GM21390 (cell line): Measurements from ENCODE around the gene GRB14.
"Not testable (repeated sequence)": the region's sequence is repeated elsewhere in the genome, so short reads cannot be mapped to it uniquely, and the experiment has no call there.

ENCODE experiments used
- ATAC-seq: cut with Tn5 transposase; IDR thresholded peaks from one replicate; pipeline ENCODE4 v1.9.1; 2021; ENCODE audit not compliant: unreplicated experiment

The GRB14 gene

GRCh38 chr2:164560181-164560792 lies 61.0 kb downstream of the GRB14 start:
- no peak for ATAC-seq

GRCh38 chr2:164558450-164558849 lies 62.8 kb downstream of the GRB14 start:
- ATAC-seq: no peak

- ATAC-seq: no peak
Measured at GRCh38 chr2:164554487-164554886, 66.8 kb downstream of the GRB14 start.

DNA sequence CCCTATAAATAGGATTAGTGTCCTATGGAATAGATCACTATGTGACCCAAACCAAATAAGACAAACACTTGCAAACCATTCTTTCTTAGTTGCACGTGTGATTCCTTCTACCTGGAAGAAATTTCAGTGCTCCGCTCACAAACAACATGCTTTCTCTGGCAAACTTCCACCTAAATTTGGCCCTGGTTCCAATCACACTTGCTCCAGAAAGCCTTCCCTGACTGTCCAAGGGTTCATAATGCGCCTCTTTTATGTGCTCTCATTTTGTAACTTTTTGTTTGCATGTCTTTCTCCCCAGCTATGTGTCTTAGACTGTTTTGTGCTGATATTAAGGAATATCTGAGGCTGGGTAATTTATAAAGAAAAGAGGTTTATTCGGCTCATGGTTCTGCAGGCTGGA lies 69.8 kb downstream of the GRB14 start:
- ATAC-seq: no peak

DNA sequence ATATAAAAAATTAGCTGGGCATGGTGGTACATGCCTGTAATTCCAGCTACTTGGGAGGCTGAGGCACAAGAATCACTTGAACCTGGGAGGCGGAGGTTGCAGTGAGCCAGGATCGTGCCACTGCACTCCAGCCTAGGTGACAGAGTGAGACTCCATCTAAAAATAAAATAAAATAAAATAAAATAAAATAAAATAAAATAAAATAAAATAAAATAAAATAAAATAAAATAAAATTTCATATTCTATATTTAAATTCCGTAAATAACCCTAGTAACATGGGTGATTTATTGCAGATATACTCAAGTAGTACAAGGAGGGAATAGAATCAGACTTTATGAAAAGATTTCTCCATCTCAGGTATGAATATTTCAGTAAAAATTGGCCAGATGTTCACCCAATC lies 71.6 kb downstream of the GRB14 start:
- ATAC-seq: not testable (repeated sequence)

GRCh38 chr2:164545484-164545883 lies 75.8 kb downstream of the GRB14 start:
- ATAC-seq: no peak

- ATAC-seq: no peak
Measured at GRCh38 chr2:164542581-164543021, 78.7 kb downstream of the GRB14 start.

DNA sequence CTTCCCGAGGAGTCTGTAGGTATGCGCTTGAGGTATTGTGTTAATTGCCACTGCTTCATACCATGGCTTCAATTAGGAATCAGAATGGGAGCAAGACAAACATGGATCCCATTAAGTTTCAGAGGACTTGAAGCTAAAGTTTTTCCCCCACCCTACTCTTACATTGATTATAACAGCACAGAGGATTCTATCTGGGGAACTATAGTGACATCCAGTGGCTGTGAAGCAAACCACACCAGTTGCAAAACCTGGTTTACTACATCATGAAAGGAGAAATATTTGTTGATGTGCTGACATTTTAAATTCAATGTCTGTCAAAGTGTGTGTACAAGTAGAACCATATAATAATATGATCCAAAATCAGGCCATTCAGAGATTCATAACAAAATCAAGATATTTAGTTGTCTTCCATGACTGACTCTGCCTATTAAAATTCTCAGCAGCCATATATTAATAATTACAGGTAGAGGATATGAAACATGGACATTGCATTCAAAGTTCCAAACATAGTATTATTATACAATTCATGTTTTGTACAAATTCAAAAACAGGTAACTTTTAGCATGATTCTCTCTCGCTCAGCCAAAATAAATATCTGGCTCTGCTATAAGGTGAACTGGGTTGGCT lies 82.9 kb downstream of the GRB14 start:
- ATAC-seq: peak; percentile 68

GRCh38 chr2:164535280-164536025 lies 85.8 kb downstream of the GRB14 start:
- no peak for ATAC-seq

GRCh38 chr2:164530464-164530863 lies 90.8 kb downstream of the GRB14 start:
- ATAC-seq: no peak

- no peak for ATAC-seq
Measured at GRCh38 chr2:164523726-164524125, 97.6 kb downstream of the GRB14 start.

- no peak for ATAC-seq
Measured at GRCh38 chr2:164523009-164523408, 98.3 kb downstream of the GRB14 start.

GRCh38 chr2:164522561-164522981 lies 98.7 kb downstream of the GRB14 start:
- no peak for ATAC-seq

DNA sequence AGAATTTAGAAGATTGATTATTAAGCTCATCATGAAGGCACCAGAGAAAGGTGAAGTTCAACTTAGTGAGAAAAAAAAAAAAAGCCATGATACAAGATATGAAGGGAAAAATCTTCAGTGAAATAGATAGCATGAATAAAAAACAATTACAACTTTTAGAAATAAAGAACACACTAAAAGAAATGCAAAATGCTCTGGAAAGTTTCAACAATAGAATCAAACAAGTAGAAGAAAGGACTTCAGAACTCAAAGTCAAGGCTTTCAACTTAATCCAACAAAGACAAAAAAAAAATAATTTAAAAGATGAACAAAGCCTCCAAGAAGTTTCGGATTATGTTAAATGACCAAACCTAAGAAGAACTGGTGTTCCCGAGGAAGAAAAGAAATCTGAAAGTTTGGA lies 105.5 kb downstream of the GRB14 start:
- no peak for ATAC-seq

GRCh38 chr2:164515030-164515429 lies 106.3 kb downstream of the GRB14 start:
- no peak for ATAC-seq

DNA sequence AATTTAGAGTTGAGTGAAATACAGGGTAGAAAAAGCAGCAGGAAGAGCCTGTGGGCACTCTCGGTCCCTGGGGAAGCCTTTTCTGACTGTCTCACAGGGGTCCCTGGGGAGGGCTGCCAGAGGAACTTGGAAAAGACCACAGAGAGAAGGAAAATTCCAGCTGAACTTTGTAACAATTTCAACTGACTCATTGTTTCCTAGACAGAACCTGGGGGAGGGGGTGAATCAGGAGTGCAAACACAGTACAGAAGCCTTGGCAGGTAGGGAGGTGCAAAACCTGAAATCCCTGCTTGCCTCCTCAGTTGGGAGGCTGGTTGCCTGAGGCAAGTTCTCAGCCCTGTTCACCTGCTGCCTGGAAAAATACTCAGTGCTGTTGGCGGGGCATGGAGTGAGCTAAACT lies 106.8 kb downstream of the GRB14 start:
- no peak for ATAC-seq

DNA sequence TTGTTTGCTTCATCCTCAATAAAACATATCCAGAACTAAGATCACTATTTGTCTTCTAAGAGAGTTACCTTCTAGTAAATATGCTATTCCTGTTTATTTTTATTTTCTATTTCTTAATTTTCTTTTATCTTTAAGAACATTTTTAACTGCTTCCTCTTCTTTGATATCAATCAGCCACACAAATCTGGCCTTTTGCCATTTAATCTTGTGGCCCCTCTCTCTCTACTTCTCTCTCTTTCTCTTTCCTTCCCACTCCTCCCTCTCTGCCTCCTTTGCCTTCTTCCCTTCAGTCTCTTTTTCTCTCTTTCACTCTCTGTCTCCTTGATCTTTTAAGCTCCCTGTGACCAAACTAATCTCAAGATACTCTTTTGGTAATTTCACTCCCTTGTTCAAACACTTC lies 108.4 kb downstream of the GRB14 start:
- ATAC-seq: no peak

DNA sequence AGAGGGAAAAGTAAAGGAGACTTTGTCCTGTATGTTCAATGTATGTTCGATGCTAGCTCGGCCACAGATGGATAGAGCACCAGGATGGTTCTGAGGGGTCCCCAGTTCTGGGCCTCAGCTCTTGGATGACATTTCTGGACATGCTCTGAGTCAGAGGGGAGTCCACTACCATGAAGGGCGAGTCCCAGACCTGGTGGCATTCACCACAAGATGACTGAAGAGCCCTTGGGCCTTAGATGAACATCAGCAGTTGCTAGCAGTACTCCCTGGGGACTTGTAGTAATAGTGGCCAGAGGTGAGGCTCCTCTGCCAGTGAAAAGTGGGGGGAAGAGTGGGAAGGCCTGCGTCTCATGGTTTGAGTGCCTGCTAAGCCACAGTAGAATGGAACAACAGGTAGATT lies 109.5 kb downstream of the GRB14 start:
- ATAC-seq: no peak

- ATAC-seq: no peak
Measured at GRCh38 chr2:164510895-164511294, 110.4 kb downstream of the GRB14 start.

- no peak for ATAC-seq
Measured at GRCh38 chr2:164509137-164509877, 112.0 kb downstream of the GRB14 start.

DNA sequence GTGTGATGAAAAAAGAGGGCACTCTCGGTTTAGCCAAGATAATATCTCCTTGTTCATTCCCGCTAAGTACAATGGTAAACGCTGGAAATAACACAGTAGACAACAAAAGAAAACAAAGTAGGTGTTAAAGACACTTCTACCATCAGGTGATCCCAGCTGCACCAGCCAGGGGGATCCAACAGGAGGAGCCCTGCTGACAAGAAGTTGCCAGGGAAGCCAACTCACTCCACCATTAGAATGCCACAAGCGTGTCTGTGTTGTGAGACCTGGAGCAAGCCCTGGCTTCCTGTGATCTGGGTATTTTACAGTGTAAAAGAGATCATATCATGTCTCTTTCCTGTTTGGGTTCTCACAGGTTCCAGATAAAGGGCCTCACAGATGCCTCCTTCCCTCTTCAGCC lies 117.0 kb downstream of the GRB14 start:
- ATAC-seq: no peak

- ATAC-seq: no peak
Measured at GRCh38 chr2:164498836-164499235, 122.4 kb downstream of the GRB14 start.
